GM12891 (cell line): Measurements from ENCODE around the gene KTI12.

Source experiments
- POLR2A ChIP-seq: IDR thresholded peaks from 2 replicates; pipeline ENCODE4 v1.6.1; 2011; ENCODE audit warnings: low read depth, low read length, control low read depth
- TAF1 ChIP-seq: IDR thresholded peaks from 2 replicates; pipeline ENCODE4 v1.6.1; 2011; ENCODE audit warnings: low read depth, low read length, control low read depth

- TF ChIP-seq TAF1: no peak
- no peak for TF ChIP-seq POLR2A
These were observed 25.4 kb downstream of the KTI12 start for GRCh38 chr1:52008071-52008809.
